GM19099 (cell line): ENCODE measurements around the gene EPS8L2.

Experiments used
- POLR2A ChIP-seq: IDR thresholded peaks from 3 replicates; pipeline ENCODE4 v1.6.1; 2011; ENCODE audit warnings: low read depth; ENCODE audit not compliant: insufficient read length; ENCODE audit errors: extremely low read depth

EPS8L2 gene

GRCh38 chr11:747158-748006, 41.4 kb downstream of the EPS8L2 start, which contains the start of gene TALDO1:
TSS of gene TALDO1 (plus strand) at chr11:747464. CDS start at chr11:747482, 18 bp downstream.
- peak; percentile 66 for TF ChIP-seq POLR2A

GRCh38 chr11:748007-748359, 42.0 kb downstream of the EPS8L2 start:
- no peak for TF ChIP-seq POLR2A

- no peak for TF ChIP-seq POLR2A
Measured at GRCh38 chr11:749731-750130, 43.7 kb downstream of the EPS8L2 start.

GRCh38 chr11:760236-760635, 54.2 kb downstream of the EPS8L2 start:
- no peak for TF ChIP-seq POLR2A

- no peak for TF ChIP-seq POLR2A
Measured at GRCh38 chr11:761526-762108, 55.6 kb downstream of the EPS8L2 start.

- TF ChIP-seq POLR2A, result no peak
Measured at GRCh38 chr11:762421-763072, 56.5 kb downstream of the EPS8L2 start.

GRCh38 chr11:763073-763463, 57.0 kb downstream of the EPS8L2 start:
- no peak for TF ChIP-seq POLR2A

GRCh38 chr11:763549-764321, 57.7 kb downstream of the EPS8L2 start:
- TF ChIP-seq POLR2A, result no peak

- TF ChIP-seq POLR2A, result no peak
Measured at GRCh38 chr11:764322-765024, 58.4 kb downstream of the EPS8L2 start.

GRCh38 chr11:765025-765801, 59.2 kb downstream of the EPS8L2 start:
- no peak for TF ChIP-seq POLR2A

GRCh38 chr11:765802-766091, 59.7 kb downstream of the EPS8L2 start:
- no peak for TF ChIP-seq POLR2A

- no peak for TF ChIP-seq POLR2A
Measured at GRCh38 chr11:766106-766935, 60.3 kb downstream of the EPS8L2 start.

GRCh38 chr11:766936-767210, 60.8 kb downstream of the EPS8L2 start:
- TF ChIP-seq POLR2A, result no peak
